Immature natural killer cell (primary cell): Measurements from ENCODE around the gene ANAPC1. TPM values are rescaled to one million over a fixed set of nuclear protein-coding genes. Genes with fewer than 3 reads are reported as not detected.
"Not testable (repeated sequence)": the region's sequence is repeated elsewhere in the genome, so short reads cannot be mapped to it uniquely, and the experiment has no call there.

Source experiments
- DNase-seq, 3 donors: peaks; one replicate each; pipeline ENCODE4 v3.0.0; 2022; ENCODE audit warnings: mixed read lengths in 1 of 3
- H3K27ac Mint-ChIP-seq, 6 donors: one replicate each; pipeline ENCODE4 v1.8.0; 2020; ENCODE audit warnings: mixed read lengths in 6 of 6, mild to moderate bottlenecking in 5 of 6, inconsistent platforms in 4 of 6, moderate library complexity in 3 of 6
- H3K27me3 Mint-ChIP-seq, 3 donors: one replicate each; pipeline ENCODE4 v1.8.0; 2020 to 2021; ENCODE audit warnings: low read depth in 3 of 3, mild to moderate bottlenecking in 3 of 3, mixed read lengths in 3 of 3, moderate library complexity in 3 of 3, inconsistent platforms in 1 of 3
- H3K36me3 Mint-ChIP-seq, 3 donors: one replicate each; pipeline ENCODE4 v1.8.0; 2020; ENCODE audit warnings: mixed read lengths in 3 of 3, inconsistent platforms in 2 of 3, mild to moderate bottlenecking in 2 of 3
- H3K4me1 Mint-ChIP-seq, 2 donors: one replicate each; pipeline ENCODE4 v1.8.0; 2020; ENCODE audit warnings: inconsistent platforms in 2 of 2, mild to moderate bottlenecking in 2 of 2, mixed read lengths in 2 of 2, moderate library complexity in 1 of 2
- H3K4me3 Mint-ChIP-seq, 5 donors: one replicate each; pipeline ENCODE4 v1.8.0; 2020; ENCODE audit warnings: mild to moderate bottlenecking in 5 of 5, mixed read lengths in 5 of 5, inconsistent platforms in 3 of 5, moderate library complexity in 3 of 5
- H3K9me3 Mint-ChIP-seq, 6 donors: one replicate each; pipeline ENCODE4 v1.8.0; 2020; ENCODE audit warnings: mild to moderate bottlenecking in 6 of 6, mixed read lengths in 6 of 6, inconsistent platforms in 4 of 6, moderate library complexity in 3 of 6
- polyA plus RNA-seq, 3 donors: library from polyadenylated mRNA; unstranded; fragments of 300-500 nt; fragmentation: Illumina TruSeq; gene quantifications; one replicate each; pipeline ENCODE4 v1.2.3, GENCODE V29; 2021

Gene ANAPC1
- 10 to 100 TPM in 2 of 3 donors, 1 to 10 TPM in 1; 9.0 to 20.8 (median 13.7) TPM for polyA plus RNA-seq

GRCh38 chr2:111883661-111884591, at the start of gene ANAPC1:
ANAPC1 (minus strand) TSS chr2:111884193; CDS start chr2:111880825, 3,368 bp downstream.
- peaks cover 14 to 16% of the 10 kb centered on the region in 2 donors for H3K4me1 Mint-ChIP-seq
- no peaks in the 10 kb centered on the region for H3K9me3 Mint-ChIP-seq
- H3K27me3 Mint-ChIP-seq = peaks cover 0 to 3% (median 2%) of the 10 kb centered on the region in 3 donors
- H3K4me3 Mint-ChIP-seq = peak within 1 kb of the TSS; percentile 92 to 98 (median 96)
- DNase-seq = peak; percentile 79 to 80 (median 80)
- H3K27ac Mint-ChIP-seq = peak within 1 kb of the TSS; percentile 87 to 97 (median 94)
- peaks cover 0 to 4% (median under 1%) of the 10 kb centered on the region in 3 donors for H3K36me3 Mint-ChIP-seq

- no peak overlapping the region for H3K4me3 Mint-ChIP-seq
- no peaks in the 10 kb centered on the region for H3K36me3 Mint-ChIP-seq
- H3K4me1 Mint-ChIP-seq = no peaks in the 10 kb centered on the region
- peaks cover 0 to 2% (median 2%) of the 10 kb centered on the region in 3 donors for H3K27me3 Mint-ChIP-seq
- no peak for DNase-seq
- no peaks in the 10 kb centered on the region for H3K9me3 Mint-ChIP-seq
- H3K27ac Mint-ChIP-seq = no peak overlapping the region
Measured at GRCh38 chr2:111932841-111933291, 48.9 kb upstream of the ANAPC1 start.

- Mint-ChIP-seq H3K4me1 (no peaks in the 10 kb centered on the region), H3K4me3 (no peak overlapping the region), H3K36me3 (no peaks in the 10 kb centered on the region), H3K27ac (peak overlapping the region in 1 of 6 donors; percentile 25), H3K27me3 (peaks cover 0 to 2% (median 0%) of the 10 kb centered on the region in 3 donors), H3K9me3 (no peaks in the 10 kb centered on the region)
- no peak for DNase-seq
Measured at GRCh38 chr2:111930875-111931274, 46.9 kb upstream of the ANAPC1 start.

- Mint-ChIP-seq H3K27me3 (peaks cover 0 to 2% (median 0%) of the 10 kb centered on the region in 3 donors), H3K4me1 (no peaks in the 10 kb centered on the region), H3K4me3 (no peak overlapping the region), H3K9me3 (no peaks in the 10 kb centered on the region), H3K27ac (no peak overlapping the region), H3K36me3 (no peaks in the 10 kb centered on the region)
- DNase-seq = no peak
Measured at GRCh38 chr2:111930409-111930808, 46.4 kb upstream of the ANAPC1 start.

DNA sequence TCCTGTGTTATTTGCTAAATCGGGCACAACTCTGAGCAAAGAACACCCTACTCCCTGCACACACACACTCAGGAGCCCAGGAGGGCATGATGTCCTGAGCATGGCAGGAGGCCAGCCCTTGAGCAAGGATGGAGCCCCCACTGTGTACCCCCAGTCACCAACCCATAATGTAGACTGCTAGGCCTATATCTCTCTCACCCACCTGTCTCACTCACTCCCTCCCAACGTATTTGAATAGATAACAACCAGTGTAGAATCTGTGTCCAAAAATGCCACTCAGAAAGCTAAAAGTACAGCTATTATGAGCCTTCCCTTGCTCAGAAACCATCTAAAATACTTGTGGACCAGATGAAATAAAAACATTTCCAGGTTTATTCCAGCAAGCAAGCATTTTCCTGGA, 43.7 kb upstream of the ANAPC1 start:
- Mint-ChIP-seq H3K36me3 (no peaks in the 10 kb centered on the region), H3K4me3 (no peak overlapping the region), H3K27me3 (no peaks in the 10 kb centered on the region), H3K4me1 (no peaks in the 10 kb centered on the region), H3K9me3 (no peaks in the 10 kb centered on the region), H3K27ac (no peak overlapping the region)
- no peak for DNase-seq

DNA sequence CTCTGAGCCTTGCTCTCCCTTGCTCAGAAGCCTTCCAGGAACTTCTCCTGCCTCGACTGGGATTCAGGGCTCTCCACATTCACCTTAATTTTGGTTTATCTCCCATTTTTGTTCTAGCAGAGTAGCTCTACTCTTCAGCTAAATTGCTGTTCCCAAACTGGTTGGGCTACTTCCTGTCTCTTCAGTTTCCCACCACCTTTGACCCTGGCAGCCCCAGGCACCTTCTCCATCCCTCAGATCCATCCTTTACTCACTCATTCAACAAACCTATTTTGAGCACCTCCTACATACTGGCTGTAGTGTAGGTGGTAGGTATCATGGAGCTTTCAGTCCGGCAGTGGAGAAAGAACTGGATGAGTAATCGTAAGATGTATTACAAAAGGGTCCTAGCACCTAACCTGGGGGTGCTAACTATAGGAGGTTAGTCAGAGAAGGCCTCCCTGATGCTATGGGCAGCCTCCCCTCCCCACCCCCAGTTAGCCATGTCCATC, 40.7 kb upstream of the ANAPC1 start:
- Mint-ChIP-seq H3K9me3 (no peaks in the 10 kb centered on the region), H3K4me1 (no peaks in the 10 kb centered on the region), H3K27ac (no peak overlapping the region), H3K27me3 (peaks cover 0 to 2% (median 0%) of the 10 kb centered on the region in 3 donors), H3K36me3 (no peaks in the 10 kb centered on the region), H3K4me3 (no peak overlapping the region)
- DNase-seq = no peak

- DNase-seq = no peak
- Mint-ChIP-seq H3K9me3 (no peaks in the 10 kb centered on the region), H3K4me1 (no peaks in the 10 kb centered on the region), H3K4me3 (no peak overlapping the region), H3K27ac (no peak overlapping the region), H3K36me3 (no peaks in the 10 kb centered on the region), H3K27me3 (peaks cover 0 to 3% (median 0%) of the 10 kb centered on the region in 3 donors)
Measured at GRCh38 chr2:111923276-111923804, 39.3 kb upstream of the ANAPC1 start.

DNA sequence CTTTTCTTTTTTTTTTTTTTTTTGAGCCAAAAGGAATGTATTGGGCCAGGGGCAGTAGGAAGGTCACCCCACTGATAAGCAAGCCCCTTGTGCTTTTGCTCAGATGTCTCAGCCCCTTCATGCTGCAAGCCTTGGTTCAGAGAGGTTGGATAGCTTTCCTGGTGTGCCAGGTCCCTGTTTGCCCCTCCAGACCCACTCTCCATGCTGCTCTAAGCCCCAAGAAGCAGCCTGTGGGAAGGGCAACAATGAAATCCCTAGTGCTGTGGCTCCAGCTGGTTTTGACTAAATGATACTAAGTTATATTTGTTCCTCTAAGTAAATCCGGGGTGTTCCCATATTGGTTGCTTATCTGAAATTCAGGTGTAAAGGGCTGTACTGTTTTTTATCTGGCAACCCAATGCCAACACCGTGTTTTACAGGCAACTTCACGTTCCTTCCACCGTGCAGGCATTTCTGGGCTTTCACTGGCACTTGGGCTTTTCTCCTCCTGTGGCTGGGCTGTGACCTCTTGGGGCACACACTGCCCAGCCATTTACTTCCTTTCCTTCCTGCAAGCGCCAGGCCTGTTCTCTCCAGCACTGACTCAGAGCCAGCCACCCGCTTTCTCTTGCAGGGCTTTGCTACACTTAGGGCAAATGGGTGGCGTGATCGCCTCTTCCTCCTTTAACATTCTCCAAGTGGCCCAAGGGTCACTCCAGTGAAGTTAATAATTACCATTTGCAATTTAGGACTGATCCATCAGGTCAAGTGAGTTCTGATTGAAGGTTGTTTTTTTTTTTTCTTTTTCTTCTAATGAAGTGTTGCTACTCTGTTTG, 36.0 kb upstream of the ANAPC1 start:
- H3K27me3 Mint-ChIP-seq = peaks cover 0 to 8% (median 0%) of the 10 kb centered on the region in 3 donors
- H3K27ac Mint-ChIP-seq = no peak overlapping the region
- no peaks in the 10 kb centered on the region for H3K4me1 Mint-ChIP-seq
- H3K4me3 Mint-ChIP-seq = no peak overlapping the region
- H3K9me3 Mint-ChIP-seq = no peaks in the 10 kb centered on the region
- no peak for DNase-seq
- no peaks in the 10 kb centered on the region for H3K36me3 Mint-ChIP-seq

GRCh38 chr2:111919365-111919764, 35.4 kb upstream of the ANAPC1 start:
- Mint-ChIP-seq H3K27me3 (peaks cover 0 to 8% (median 0%) of the 10 kb centered on the region in 3 donors), H3K27ac (no peak overlapping the region), H3K36me3 (no peaks in the 10 kb centered on the region), H3K9me3 (no peaks in the 10 kb centered on the region), H3K4me1 (no peaks in the 10 kb centered on the region), H3K4me3 (no peak overlapping the region)
- DNase-seq = no peak

DNA sequence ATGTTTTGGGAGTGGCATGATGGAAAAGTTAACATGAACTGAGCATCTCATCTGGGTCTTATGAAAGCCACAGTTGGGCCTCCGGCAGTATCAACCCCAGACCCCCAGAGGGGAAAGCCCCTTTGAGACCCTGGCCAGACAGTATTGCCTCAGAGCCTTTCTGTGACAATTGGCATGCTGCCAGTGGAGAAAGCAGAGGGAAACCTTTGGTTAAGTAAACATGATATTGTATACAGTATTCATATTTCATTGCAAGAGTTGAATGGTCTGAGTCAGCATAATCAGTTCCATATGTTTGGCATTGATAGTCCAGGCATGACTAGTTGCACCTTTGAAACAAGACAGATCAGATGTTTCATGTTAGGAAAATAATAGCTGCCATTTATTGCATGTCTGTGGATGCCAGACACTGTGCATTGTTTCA, 34.4 kb upstream of the ANAPC1 start:
- DNase-seq = no peak
- Mint-ChIP-seq H3K27me3 (peaks cover 0 to 8% (median 2%) of the 10 kb centered on the region in 3 donors), H3K36me3 (no peaks in the 10 kb centered on the region), H3K27ac (peak overlapping the region in 1 of 6 donors; percentile 33), H3K4me1 (no peaks in the 10 kb centered on the region), H3K9me3 (no peaks in the 10 kb centered on the region), H3K4me3 (no peak overlapping the region)

DNA sequence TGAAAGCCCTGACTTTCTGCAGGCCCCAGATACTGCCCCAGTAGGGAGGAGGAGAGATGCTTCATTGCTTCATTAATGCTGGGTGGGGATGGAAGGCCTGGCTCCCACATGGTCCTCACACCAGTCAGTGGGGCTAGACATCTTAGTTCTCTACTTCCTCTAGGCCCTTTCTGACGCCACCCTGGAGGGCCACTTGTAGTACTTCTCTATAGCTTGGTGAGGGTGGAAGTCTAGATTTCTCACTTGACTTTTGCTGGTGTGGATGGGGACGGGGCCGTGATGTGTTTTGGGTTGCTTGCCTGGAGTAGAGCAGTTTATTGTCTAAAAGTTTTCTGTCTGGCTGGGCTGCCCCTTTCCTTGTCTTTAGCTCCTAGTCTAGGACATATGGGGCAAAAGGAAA, 33.1 kb upstream of the ANAPC1 start:
- H3K36me3 Mint-ChIP-seq = no peaks in the 10 kb centered on the region
- H3K27me3 Mint-ChIP-seq = peaks cover 0 to 9% (median 5%) of the 10 kb centered on the region in 3 donors
- no peak for DNase-seq
- no peaks in the 10 kb centered on the region for H3K4me1 Mint-ChIP-seq
- H3K27ac Mint-ChIP-seq = no peak overlapping the region
- H3K9me3 Mint-ChIP-seq = no peaks in the 10 kb centered on the region
- H3K4me3 Mint-ChIP-seq = no peak overlapping the region

DNA sequence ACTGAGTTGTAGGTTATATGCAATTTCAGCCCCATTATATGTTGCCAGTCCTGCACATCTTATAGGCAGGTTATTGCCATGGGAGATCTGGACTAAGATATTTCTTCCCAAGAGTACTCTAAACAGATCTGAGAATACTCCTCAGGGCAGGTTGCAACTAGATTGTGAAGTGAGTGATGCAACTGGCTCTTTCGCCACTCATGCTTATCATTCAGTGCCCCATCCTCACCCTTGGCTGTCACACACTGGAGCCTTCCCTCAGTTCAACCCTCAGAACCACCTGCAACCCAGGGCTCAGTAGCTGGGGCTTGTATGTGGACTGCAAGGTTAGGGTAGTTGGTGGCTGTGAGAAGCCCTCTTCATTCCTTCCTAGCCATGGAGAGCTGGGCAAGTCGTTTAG, 28.6 kb upstream of the ANAPC1 start:
- no peak for DNase-seq
- H3K4me1 Mint-ChIP-seq = no peaks in the 10 kb centered on the region
- no peaks in the 10 kb centered on the region for H3K9me3 Mint-ChIP-seq
- no peak overlapping the region for H3K4me3 Mint-ChIP-seq
- peaks cover 2 to 5% (median 4%) of the 10 kb centered on the region in 3 donors for H3K27me3 Mint-ChIP-seq
- no peak overlapping the region for H3K27ac Mint-ChIP-seq
- no peaks in the 10 kb centered on the region for H3K36me3 Mint-ChIP-seq

- H3K4me3 Mint-ChIP-seq, H3K9me3 Mint-ChIP-seq, H3K27me3 Mint-ChIP-seq, H3K36me3 Mint-ChIP-seq, H3K4me1 Mint-ChIP-seq, DNase-seq, H3K27ac Mint-ChIP-seq: not testable (repeated sequence)
Measured at GRCh38 chr2:111911295-111911977, 27.4 kb upstream of the ANAPC1 start.
